Kidney epithelial cell (primary cell): ENCODE data around the gene LDHA. TPM values are rescaled to one million over a fixed set of nuclear protein-coding genes. Genes with fewer than 3 reads are reported as not detected.
A peak's percentile ranks its signal among the peaks of the same experiment; 100 is the strongest.

Experiments used
- DNase-seq: peaks from one replicate; pipeline ENCODE4 v3.0.0-alpha.2; 2010; ENCODE audit warnings: low read depth
- H3K27me3 ChIP-seq: 2 replicates; pipeline ENCODE4 v1.6.0; 2011; ENCODE audit warnings: low read length; ENCODE audit not compliant: control insufficient read depth, insufficient read depth
- H3K36me3 ChIP-seq: 2 replicates; pipeline ENCODE4 v1.5.1; 2011; ENCODE audit warnings: low read length; ENCODE audit not compliant: control insufficient read depth, insufficient read depth
- H3K4me3 ChIP-seq: 2 replicates; pipeline ENCODE4 v1.5.1; 2011; ENCODE audit warnings: low read depth, mild to moderate bottlenecking, control low read depth, low read length
- CTCF ChIP-seq: IDR thresholded peaks from 2 replicates; pipeline ENCODE4 v1.5.1; 2011; ENCODE audit warnings: mild to moderate bottlenecking, moderate library complexity, low read length, control low read depth, inconsistent platforms; ENCODE audit not compliant: insufficient read depth, poor library complexity, severe bottlenecking
- total RNA-seq: library from RNA; depleted of rRNA; stranded (reverse); fragments of >200 nt; gene quantifications from 2 replicates; pipeline ENCODE4 v1.2.3, GENCODE V29; 2015

Gene LDHA
- total RNA-seq, 1 donor from 2014 or later = 269 TPM

DNA sequence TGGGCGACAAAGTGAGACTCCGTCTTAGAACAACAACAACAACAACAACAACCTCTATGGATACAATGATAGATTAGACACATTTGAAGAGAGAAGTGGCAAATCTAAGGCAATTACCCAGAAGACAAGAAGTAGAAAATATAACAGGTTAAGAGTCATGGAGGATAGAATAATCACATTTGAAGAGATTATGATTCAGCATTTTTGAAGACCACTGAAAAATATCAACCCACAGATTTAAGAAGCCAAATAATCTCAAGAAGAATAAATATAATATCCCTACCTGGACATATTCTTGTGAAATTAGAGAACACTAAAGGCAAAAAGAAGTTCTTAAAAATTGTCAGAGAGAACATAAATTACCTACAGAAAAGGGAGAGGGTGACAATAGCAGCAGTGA, 25.7 kb downstream of the LDHA start:
- Histone ChIP-seq H3K36me3 (no peaks in the 10 kb centered on the region), H3K4me3 (no peak overlapping the region), H3K27me3 (no peaks in the 10 kb centered on the region)
- DNase-seq = no peak
- no peak for TF ChIP-seq CTCF

- no peak for TF ChIP-seq CTCF
- no peak overlapping the region for H3K4me3 ChIP-seq
- H3K36me3 ChIP-seq = no peaks in the 10 kb centered on the region
- DNase-seq = no peak
- H3K27me3 ChIP-seq = no peaks in the 10 kb centered on the region
Observed at GRCh38 chr11:18427240-18427639, 32.9 kb downstream of the LDHA start.

DNA sequence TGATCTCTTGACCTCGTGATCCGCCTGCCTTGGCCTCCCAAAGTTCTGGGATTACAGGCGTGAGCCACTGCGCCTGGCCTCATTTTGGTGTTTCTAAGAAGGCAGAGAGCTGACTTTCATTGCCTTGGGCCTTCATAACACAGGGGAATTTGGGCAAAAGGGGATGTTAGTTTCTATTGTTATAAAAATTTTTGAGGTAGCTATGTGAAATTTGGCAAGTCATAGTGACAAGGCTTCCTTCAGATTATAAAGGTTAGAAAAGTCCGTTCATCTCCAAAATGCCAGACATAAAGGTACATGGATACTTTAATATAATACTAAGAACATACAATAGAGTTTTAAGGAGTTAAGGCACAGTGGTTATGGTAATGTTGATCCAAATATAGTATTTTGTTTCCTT, 35.0 kb downstream of the LDHA start:
- H3K27me3 ChIP-seq = no peaks in the 10 kb centered on the region
- no peaks in the 10 kb centered on the region for H3K36me3 ChIP-seq
- TF ChIP-seq CTCF = no peak
- H3K4me3 ChIP-seq = no peak overlapping the region
- no peak for DNase-seq

GRCh38 chr11:18438691-18439090, 44.3 kb downstream of the LDHA start:
- H3K4me3 ChIP-seq = no peak overlapping the region
- no peaks in the 10 kb centered on the region for H3K36me3 ChIP-seq
- H3K27me3 ChIP-seq = no peaks in the 10 kb centered on the region
- TF ChIP-seq CTCF = no peak
- no peak for DNase-seq

DNA sequence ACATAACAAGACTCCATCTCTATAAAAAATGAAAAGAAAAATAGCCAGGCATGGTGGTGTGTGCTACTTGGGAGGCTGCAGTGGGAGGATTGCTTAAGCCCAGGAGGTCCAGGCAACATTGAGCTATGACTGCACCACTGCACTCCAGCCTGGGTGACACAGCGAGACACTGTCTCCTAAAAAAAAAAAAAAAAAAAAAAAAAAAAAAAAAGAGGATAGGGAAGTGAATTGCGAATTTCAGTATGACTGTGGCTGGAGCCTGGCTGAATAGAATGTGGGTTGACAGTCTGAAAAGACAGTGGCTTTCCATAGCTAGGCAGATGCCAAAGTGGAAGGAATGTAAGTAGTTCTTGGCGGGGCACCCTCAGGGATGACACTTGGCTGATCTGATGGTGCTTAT, 54.9 kb downstream of the LDHA start:
- H3K27me3 ChIP-seq = no peaks in the 10 kb centered on the region
- no peak overlapping the region for H3K4me3 ChIP-seq
- no peaks in the 10 kb centered on the region for H3K36me3 ChIP-seq
- no peak for TF ChIP-seq CTCF
- DNase-seq = no peak

DNA sequence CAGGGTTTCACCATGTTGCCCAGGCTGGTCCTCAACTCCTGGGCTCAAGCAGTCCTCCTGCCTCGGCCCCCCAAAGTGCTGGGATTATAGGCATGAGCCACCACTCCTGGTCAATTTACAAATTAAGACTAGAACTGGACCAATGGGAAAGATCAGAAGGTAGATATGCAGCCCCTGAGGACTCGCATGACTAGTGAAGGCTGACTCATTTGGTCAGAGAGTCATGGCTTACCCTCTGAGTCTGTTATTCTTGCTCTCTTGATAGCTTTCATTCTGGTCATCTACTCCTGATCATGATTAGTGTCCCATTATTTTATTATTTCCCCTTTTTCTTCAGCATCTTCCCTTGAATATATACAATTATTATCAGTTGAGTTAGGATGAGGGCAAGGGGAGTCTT, 58.6 kb downstream of the LDHA start:
- no peaks in the 10 kb centered on the region for H3K27me3 ChIP-seq
- no peak for TF ChIP-seq CTCF
- DNase-seq = peak; percentile 1
- no peaks in the 10 kb centered on the region for H3K36me3 ChIP-seq
- no peak overlapping the region for H3K4me3 ChIP-seq
